ENCODE measurements around the gene SLC10A7. TPM values are rescaled to one million over a fixed set of nuclear protein-coding genes. Genes with fewer than 3 reads are reported as not detected.

SLC10A7 gene
- total and polyA plus RNA-seq, 2 experiments from 2014 or later = 0.81 to 4.3 TPM

- Histone ChIP-seq H3K4me3 (no peak overlapping the region), H3K36me3 (ENCODE audit: insufficient read depth) (no peaks in the 10 kb centered on the region), H4K20me1 (replicated peaks; ENCODE audit: insufficient read depth) (no peaks in the 10 kb centered on the region), H3K79me2 (replicated peaks; ENCODE audit: insufficient read depth) (no peaks in the 10 kb centered on the region), H2AFZ (no peak overlapping the region), H3F3A (replicated peaks; ENCODE audit: low read depth) (no peaks in the 10 kb centered on the region), H3K27ac (ENCODE audit: low read depth) (no peak overlapping the region), H3K4me1 (ENCODE audit: insufficient read depth) (no peaks in the 10 kb centered on the region), H3K27me3 (ENCODE audit: insufficient read depth) (no peaks in the 10 kb centered on the region), H3K4me2 (no peak overlapping the region), H3K9me2 (ENCODE audit: insufficient read depth) (no peaks in the 10 kb centered on the region)
- Mint-ChIP-seq H3K27me3 (ENCODE audit: insufficient read depth, low read depth, poor library complexity) (no peaks in the 10 kb centered on the region), H3K36me3 (ENCODE audit: low read depth) (no peaks in the 10 kb centered on the region), H3K27ac (no peak overlapping the region), H3K4me3 (no peak overlapping the region), H3K9me3 (no peaks in the 10 kb centered on the region), H3K4me1 (no peaks in the 10 kb centered on the region)
- DNase-seq (ENCODE audit: low spot score) (no peak), ATAC-seq (no peak)
- no peak for TF ChIP-seq ZNF331 (CRISPR knock-in tag; IDR thresholded peaks at IDR 0.05; ENCODE audit: low read depth)
Measured at GRCh38 chr4:146282657-146283056, 239.1 kb downstream of the SLC10A7 start.

GRCh38 chr4:146278986-146279385, 242.8 kb downstream of the SLC10A7 start:
- H2AFZ ChIP-seq = no peak overlapping the region
- DNase-seq (ENCODE audit: low spot score) (no peak), ATAC-seq (no peak)

More at GRCh38 chr4:146278986-146279385, 242.8 kb downstream of the SLC10A7 start:
- Histone ChIP-seq H3K79me2 (replicated peaks; ENCODE audit: insufficient read depth) (no peaks in the 10 kb centered on the region), H4K20me1 (replicated peaks; ENCODE audit: insufficient read depth) (no peaks in the 10 kb centered on the region), H3K4me3 (no peak overlapping the region), H3F3A (replicated peaks; ENCODE audit: low read depth) (no peaks in the 10 kb centered on the region), H3K4me1 (ENCODE audit: insufficient read depth) (no peaks in the 10 kb centered on the region), H3K4me2 (no peak overlapping the region), H3K27ac (ENCODE audit: low read depth) (no peak overlapping the region), H3K27me3 (ENCODE audit: insufficient read depth) (no peaks in the 10 kb centered on the region), H3K9me2 (ENCODE audit: insufficient read depth) (no peaks in the 10 kb centered on the region), H3K36me3 (ENCODE audit: insufficient read depth) (no peaks in the 10 kb centered on the region)
- H3K9me3 Mint-ChIP-seq = no peaks in the 10 kb centered on the region
- H3K4me1 Mint-ChIP-seq = no peaks in the 10 kb centered on the region
- H3K27me3 Mint-ChIP-seq (ENCODE audit: insufficient read depth, low read depth, poor library complexity) = no peaks in the 10 kb centered on the region
- TF ChIP-seq JUNB (IDR thresholded peaks at IDR 0.05; ENCODE audit: unreplicated experiment) (no peak), STAT1 (IDR thresholded peaks at IDR 0.05; ENCODE audit: unreplicated experiment) (no peak), ZNF462 (CRISPR knock-in tag; IDR thresholded peaks at IDR 0.05) (no peak), CREB1 (CRISPR knock-in tag; IDR thresholded peaks at IDR 0.05; ENCODE audit: low read depth) (no peak), CTCF (conservative IDR thresholded peaks at IDR 0.05; ENCODE audit: low read depth in 2 of 2) (no peak), REST (IDR thresholded peaks at IDR 0.05; ENCODE audit: unreplicated experiment) (no peak), EZH2 (IDR thresholded peaks at IDR 0.05; ENCODE audit: low read depth, unreplicated experiment) (no peak)
- no peaks in the 10 kb centered on the region for H3K36me3 Mint-ChIP-seq (ENCODE audit: low read depth)
- H3K27ac Mint-ChIP-seq = no peak overlapping the region
- no peak overlapping the region for H3K4me3 Mint-ChIP-seq

All from GM23338 (cell line).